ENCODE measurements around the gene USP17L13. TPM values are rescaled to one million over a fixed set of nuclear protein-coding genes. Genes with fewer than 3 reads are reported as not detected.
"Not testable (repeated sequence)": the region's sequence is repeated elsewhere in the genome, so short reads cannot be mapped to it uniquely, and the experiment has no call there.

USP17L13 gene, protein sequence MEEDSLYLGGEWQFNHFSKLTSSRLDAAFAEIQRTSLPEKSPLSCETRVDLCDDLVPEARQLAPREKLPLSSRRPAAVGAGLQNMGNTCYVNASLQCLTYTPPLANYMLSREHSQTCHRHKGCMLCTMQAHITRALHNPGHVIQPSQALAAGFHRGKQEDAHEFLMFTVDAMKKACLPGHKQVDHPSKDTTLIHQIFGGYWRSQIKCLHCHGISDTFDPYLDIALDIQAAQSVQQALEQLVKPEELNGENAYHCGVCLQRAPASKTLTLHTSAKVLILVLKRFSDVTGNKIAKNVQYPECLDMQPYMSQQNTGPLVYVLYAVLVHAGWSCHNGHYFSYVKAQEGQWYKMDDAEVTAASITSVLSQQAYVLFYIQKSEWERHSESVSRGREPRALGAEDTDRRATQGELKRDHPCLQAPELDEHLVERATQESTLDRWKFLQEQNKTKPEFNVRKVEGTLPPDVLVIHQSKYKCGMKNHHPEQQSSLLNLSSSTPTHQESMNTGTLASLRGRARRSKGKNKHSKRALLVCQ
- total RNA-seq = not detected in 2 replicates

- DNase-seq (ENCODE audit: low read depth) = not testable (repeated sequence)
These were observed at the start of gene USP17L13 for GRCh38 chr4:9224596-9224995. USP17L13 (plus strand) TSS chr4:9224896; CDS start chr4:9224896, 0 bp downstream.

DNA sequence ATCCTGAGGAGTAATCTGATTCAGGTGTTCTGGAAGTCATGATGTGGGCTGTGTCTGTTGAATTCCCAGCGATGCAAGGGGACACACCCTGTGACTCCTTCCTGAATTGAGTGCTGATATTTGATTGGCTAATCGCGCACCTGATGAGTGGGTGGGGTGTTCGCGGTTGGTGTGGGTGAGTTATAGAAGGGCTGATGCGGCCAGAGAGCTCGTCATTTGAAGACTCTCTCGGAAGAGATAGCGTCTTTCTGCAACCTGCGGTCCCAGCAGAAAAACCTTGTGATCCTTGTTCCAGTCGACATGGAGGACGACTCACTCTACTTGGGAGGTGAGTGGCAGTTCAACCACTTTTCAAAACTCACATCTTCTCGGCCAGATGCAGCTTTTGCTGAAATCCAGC lies 14.3 kb upstream of the USP17L13 start, which contains the start of gene USP17L10:
TSS of gene USP17L10 (plus strand) at position 301 of the 400 bp plus-strand sequence. CDS start at position 301, 0 bp downstream.
- DNase-seq (ENCODE audit: low read depth) = not testable (repeated sequence)

- not testable (repeated sequence) for DNase-seq (ENCODE audit: low read depth)
These were observed 10.0 kb upstream of the USP17L13 start for GRCh38 chr4:9214701-9215100.

DNA sequence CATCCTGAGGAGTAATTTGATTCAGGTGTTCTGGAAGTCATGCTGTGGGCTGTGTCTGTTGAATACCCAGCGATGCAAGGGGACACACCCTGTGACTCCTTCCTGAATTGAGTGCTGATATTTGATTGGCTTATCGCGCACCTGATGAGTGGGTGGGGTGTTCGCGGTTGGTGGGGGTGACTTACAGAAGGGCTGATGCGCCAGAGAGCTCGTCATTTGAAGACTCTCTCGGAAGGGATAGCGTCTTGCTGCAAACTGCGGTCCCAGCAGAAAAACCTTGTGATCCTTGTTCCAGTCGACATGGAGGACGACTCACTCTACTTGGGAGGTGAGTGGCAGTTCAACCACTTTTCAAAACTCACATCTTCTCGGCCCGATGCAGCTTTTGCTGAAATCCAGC lies 9.6 kb upstream of the USP17L13 start, which contains the start of gene USP17L11:
TSS of gene USP17L11 (plus strand) at position 301 of the 400 bp plus-strand sequence. CDS start at position 301, 0 bp downstream.
- not testable (repeated sequence) for DNase-seq (ENCODE audit: low read depth)

- DNase-seq (ENCODE audit: low read depth) = not testable (repeated sequence)
These were observed 4.8 kb upstream of the USP17L13 start, which contains the start of gene USP17L12 for GRCh38 chr4:9219852-9220251. USP17L12 (plus strand) TSS chr4:9220152; CDS start chr4:9220152, 0 bp downstream.

- DNase-seq (ENCODE audit: low read depth) = not testable (repeated sequence)
These were observed 5.6 kb downstream of the USP17L13 start for GRCh38 chr4:9230249-9230648.

DNA sequence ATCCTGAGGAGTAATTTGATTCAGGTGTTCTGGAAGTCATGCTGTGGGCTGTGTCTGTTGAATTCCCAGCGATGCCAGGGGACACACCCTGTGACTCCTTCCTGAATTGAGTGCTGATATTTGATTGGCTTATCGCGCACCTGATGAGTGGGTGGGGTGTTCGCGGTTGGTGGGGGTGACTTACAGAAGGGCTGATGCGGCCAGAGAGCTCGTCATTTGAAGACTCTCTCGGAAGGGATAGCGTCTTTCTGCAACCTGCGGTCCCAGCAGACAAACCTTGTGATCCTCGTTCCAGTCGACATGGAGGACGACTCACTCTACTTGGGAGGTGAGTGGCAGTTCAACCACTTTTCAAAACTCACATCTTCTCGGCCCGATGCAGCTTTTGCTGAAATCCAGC lies 9.4 kb downstream of the USP17L13 start, which contains the start of gene USP17L15:
TSS of gene USP17L15 (plus strand) at position 301 of the 400 bp plus-strand sequence. CDS start at position 301, 0 bp downstream.
- DNase-seq (ENCODE audit: low read depth) = not testable (repeated sequence)

DNA sequence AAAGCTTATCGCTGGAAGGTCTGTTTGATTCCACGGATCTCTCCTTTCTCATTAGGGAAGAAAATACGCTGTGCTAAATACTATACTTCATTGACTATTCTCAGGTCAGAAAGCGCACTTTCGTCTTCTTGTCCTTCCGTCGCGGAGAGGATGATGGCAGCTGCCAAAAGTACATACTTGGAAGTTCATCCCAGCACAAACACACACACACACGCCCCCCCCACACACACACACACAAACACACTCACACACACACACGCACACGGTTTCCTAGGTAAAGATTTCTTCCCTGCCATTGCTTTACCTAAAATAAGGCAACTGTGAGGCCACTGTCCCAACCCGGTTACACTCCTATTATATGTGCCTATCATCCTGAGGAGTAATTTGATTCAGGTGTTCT lies 13.8 kb downstream of the USP17L13 start:
- not testable (repeated sequence) for DNase-seq (ENCODE audit: low read depth)

DNA sequence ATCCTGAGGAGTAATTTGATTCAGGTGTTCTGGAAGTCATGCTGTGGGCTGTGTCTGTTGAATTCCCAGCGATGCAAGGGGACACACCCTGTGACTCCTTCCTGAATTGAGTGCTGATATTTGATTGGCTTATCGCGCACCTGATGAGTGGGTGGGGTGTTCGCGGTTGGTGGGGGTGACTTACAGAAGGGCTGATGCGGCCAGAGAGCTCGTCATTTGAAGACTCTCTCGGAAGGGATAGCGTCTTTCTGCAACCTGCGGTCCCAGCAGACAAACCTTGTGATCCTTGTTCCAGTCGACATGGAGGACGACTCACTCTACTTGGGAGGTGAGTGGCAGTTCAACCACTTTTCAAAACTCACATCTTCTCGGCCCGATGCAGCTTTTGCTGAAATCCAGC lies 18.9 kb downstream of the USP17L13 start, which contains the start of gene USP17L17:
TSS of gene USP17L17 (plus strand) at position 301 of the 400 bp plus-strand sequence. CDS start at position 301, 0 bp downstream.
- DNase-seq (ENCODE audit: low read depth) = not testable (repeated sequence)

GRCh38 chr4:9247953-9248680 lies 23.4 kb downstream of the USP17L13 start, which contains the start of gene USP17L18:
USP17L18 (plus strand) TSS chr4:9248630; CDS start chr4:9248630, 0 bp downstream.
- peak; percentile 1 for DNase-seq (ENCODE audit: low read depth)

GRCh38 chr4:9253078-9253477 lies 28.4 kb downstream of the USP17L13 start, which contains the start of gene USP17L19:
USP17L19 (plus strand) TSS chr4:9253378; CDS start chr4:9253378, 0 bp downstream.
- not testable (repeated sequence) for DNase-seq (ENCODE audit: low read depth)

GRCh38 chr4:9257824-9258223 lies 33.1 kb downstream of the USP17L13 start, which contains the start of gene USP17L20:
USP17L20 (plus strand) TSS chr4:9258124; CDS start chr4:9258124, 0 bp downstream.
- not testable (repeated sequence) for DNase-seq (ENCODE audit: low read depth)

DNA sequence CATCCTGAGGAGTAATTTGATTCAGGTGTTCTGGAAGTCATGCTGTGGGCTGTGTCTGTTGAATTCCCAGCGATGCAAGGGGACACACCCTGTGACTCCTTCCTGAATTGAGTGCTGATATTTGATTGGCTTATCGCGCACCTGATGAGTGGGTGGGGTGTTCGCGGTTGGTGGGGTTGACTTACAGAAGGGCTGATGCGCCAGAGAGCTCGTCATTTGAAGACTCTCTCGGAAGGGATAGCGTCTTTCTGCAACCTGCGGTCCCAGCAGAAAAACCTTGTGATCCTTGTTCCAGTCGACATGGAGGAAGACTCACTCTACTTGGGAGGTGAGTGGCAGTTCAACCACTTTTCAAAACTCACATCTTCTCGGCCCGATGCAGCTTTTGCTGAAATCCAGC lies 37.9 kb downstream of the USP17L13 start, which contains the start of gene USP17L21:
TSS of gene USP17L21 (plus strand) at position 301 of the 400 bp plus-strand sequence. CDS start at position 301, 0 bp downstream.
- not testable (repeated sequence) for DNase-seq (ENCODE audit: low read depth)

DNA sequence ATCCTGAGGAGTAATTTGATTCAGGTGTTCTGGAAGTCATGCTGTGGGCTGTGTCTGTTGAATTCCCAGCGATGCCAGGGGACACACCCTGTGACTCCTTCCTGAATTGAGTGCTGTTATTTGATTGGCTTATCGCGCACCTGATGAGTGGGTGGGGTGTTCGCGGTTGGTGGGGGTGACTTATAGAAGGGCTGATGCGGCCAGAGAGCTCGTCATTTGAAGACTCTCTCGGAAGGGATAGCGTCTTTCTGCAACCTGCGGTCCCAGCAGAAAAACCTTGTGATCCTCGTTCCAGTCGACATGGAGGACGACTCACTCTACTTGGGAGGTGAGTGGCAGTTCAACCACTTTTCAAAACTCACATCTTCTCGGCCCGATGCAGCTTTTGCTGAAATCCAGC lies 42.6 kb downstream of the USP17L13 start, which contains the start of gene USP17L22:
TSS of gene USP17L22 (plus strand) at position 301 of the 400 bp plus-strand sequence. CDS start at position 301, 0 bp downstream.
- not testable (repeated sequence) for DNase-seq (ENCODE audit: low read depth)

- DNase-seq (ENCODE audit: low read depth) = not testable (repeated sequence)
These were observed 47.0 kb downstream of the USP17L13 start for GRCh38 chr4:9271719-9272118.

Other genes with a start within 250 kb of the USP17L13 start
- gene FAM90A26, start 54.5 kb upstream of the USP17L13 start, total RNA-seq = not detected in 2 replicates
- not detected in 2 replicates for gene USP17L10, start 14.2 kb upstream of the USP17L13 start, total RNA-seq
- gene USP17L11, start 9.5 kb upstream of the USP17L13 start, total RNA-seq = not detected in 2 replicates
- not detected in 2 replicates for gene USP17L12, start 4.7 kb upstream of the USP17L13 start, total RNA-seq
- gene USP17L15, start 9.5 kb downstream of the USP17L13 start, total RNA-seq = not detected in 2 replicates
- not detected in 2 replicates for gene USP17L17, start 19.0 kb downstream of the USP17L13 start, total RNA-seq
- not detected in 2 replicates for gene USP17L18, start 23.7 kb downstream of the USP17L13 start, total RNA-seq
- not detected in 2 replicates for gene USP17L19, start 28.5 kb downstream of the USP17L13 start, total RNA-seq
- gene USP17L20, start 33.2 kb downstream of the USP17L13 start, total RNA-seq = not detected in 2 replicates
- not detected in 2 replicates for gene USP17L21, start 38.0 kb downstream of the USP17L13 start, total RNA-seq
- gene USP17L22, start 42.7 kb downstream of the USP17L13 start, total RNA-seq = not detected in 2 replicates
- not detected in 2 replicates for gene USP17L24, start 100.3 kb downstream of the USP17L13 start, total RNA-seq
- gene USP17L25, start 105.0 kb downstream of the USP17L13 start, total RNA-seq = not detected in 2 replicates
- gene USP17L26, start 109.8 kb downstream of the USP17L13 start, total RNA-seq = not detected in 2 replicates
- not detected in 2 replicates for gene USP17L5, start 114.5 kb downstream of the USP17L13 start, total RNA-seq
- gene USP17L27, start 119.3 kb downstream of the USP17L13 start, total RNA-seq = not detected in 2 replicates
- not detected in 2 replicates for gene USP17L28, start 124.0 kb downstream of the USP17L13 start, total RNA-seq
- gene USP17L29, start 128.7 kb downstream of the USP17L13 start, total RNA-seq = not detected in 2 replicates
- gene USP17L30, start 138.2 kb downstream of the USP17L13 start, total RNA-seq = not detected in 2 replicates
- not detected in 2 replicates for gene DEFB131A, start 219.5 kb downstream of the USP17L13 start, total RNA-seq

Data from renal cortical epithelial cell (primary cell).